Left ventricle myocardium inferior (tissue), 1 donor: ENCODE measurements around the gene SIX3. TPM values are rescaled to one million over a fixed set of nuclear protein-coding genes. Genes with fewer than 3 reads are reported as not detected.

Experiments used
- DNase-seq: peaks from one replicate; pipeline ENCODE4 v3.0.0-alpha.2; 2020
- H3K27ac ChIP-seq: fragments of 200-600 bp; replicated peaks from 2 replicates; pipeline ENCODE4 v1.8.0; 2021
- H3K27me3 ChIP-seq: fragments of 200-600 bp; 2 replicates; pipeline ENCODE4 v1.8.0; 2021; ENCODE audit warnings: low read depth
- H3K36me3 ChIP-seq: fragments of 200-600 bp; 2 replicates; pipeline ENCODE4 v1.8.0; 2021
- H3K4me1 ChIP-seq: fragments of 200-600 bp; 2 replicates; pipeline ENCODE4 v1.8.0; 2021
- H3K4me3 ChIP-seq: fragments of 200-600 bp; 2 replicates; pipeline ENCODE4 v1.8.0; 2021; ENCODE audit warnings: mild to moderate bottlenecking, moderate library complexity
- H3K9me3 ChIP-seq: fragments of 200-600 bp; replicated peaks from 2 replicates; pipeline ENCODE4 v1.8.0; 2021
- intact Hi-C: fragments of 100-400 bp; cut with micrococcal nuclease; formaldehyde crosslinking; loops from one replicate; pipeline ENCODE4 v1.11.0; 2022
- total RNA-seq: library from RNA; stranded (reverse); fragmentation: NEBNext Ultra II Directional; extraction: Animal tissue kit (Norgen Biotek cat#: 25700); gene quantifications from one replicate; pipeline ENCODE4 v1.2.1, GENCODE V29; 2021
- TF ChIP-seq, protein P1 (sequence below): fragments of 200-600 bp; IDR thresholded peaks from 2 replicates; pipeline ENCODE4 v1.8.0; 2021; ENCODE audit warnings: antibody characterized with exemption, mild to moderate bottlenecking, borderline replicate concordance
- donor health status: DM: no; HTN: yes; CAD: no; lungs with severe emphysema.

Gene SIX3
- total RNA-seq, 1 donor from 2014 or later, result not detected

DNA sequence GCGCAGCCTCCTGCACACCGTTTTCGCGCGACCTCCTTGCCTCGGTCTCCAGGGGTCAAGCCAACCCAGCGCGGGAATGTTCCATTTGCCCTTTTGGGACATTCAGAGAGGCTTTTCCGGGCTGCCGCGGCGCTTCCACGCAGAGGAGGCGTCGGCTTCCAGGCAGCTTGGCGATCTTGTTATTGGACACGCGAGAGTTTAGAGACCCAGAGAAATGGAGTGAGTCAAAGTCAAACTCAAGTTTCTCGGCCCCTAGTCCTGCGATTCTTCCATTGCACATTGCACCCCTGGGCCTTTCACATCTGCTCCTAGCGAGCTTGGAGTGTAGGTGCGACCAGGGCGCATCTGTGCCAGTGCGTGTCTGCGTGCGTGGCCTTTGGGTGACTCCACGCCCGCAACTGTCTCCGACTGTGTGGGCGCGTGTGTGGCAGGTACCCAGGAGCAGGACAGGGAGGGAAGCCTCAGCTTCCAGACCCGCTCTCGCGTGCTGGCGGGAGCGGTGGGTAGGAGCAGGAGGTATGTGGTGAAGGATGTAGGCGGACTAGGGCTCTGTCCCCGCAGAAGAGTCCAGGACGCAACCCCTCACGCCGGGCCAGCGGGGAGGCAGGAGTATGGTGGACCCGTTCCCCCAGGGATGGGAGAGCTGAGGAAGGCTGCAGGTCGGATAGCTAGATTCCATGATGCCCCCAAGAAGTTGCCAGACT, 13.5 kb downstream of the SIX3 start:
- intact Hi-C loops, result loop anchor here (10.0 kb wide), 2 partner anchors 480 to 560 kb away; no protein-coding TSS in a partner anchor
- no peaks in the 10 kb centered on the region for H3K9me3 ChIP-seq
- peak overlapping the region; percentile 58 for H3K4me3 ChIP-seq
- no peaks in the 10 kb centered on the region for H3K36me3 ChIP-seq
- H3K27me3 ChIP-seq, result peaks cover 99% of the 10 kb centered on the region
- H3K27ac ChIP-seq, result no peak overlapping the region
- DNase-seq, result no peak
- TF ChIP-seq, protein P1, sequence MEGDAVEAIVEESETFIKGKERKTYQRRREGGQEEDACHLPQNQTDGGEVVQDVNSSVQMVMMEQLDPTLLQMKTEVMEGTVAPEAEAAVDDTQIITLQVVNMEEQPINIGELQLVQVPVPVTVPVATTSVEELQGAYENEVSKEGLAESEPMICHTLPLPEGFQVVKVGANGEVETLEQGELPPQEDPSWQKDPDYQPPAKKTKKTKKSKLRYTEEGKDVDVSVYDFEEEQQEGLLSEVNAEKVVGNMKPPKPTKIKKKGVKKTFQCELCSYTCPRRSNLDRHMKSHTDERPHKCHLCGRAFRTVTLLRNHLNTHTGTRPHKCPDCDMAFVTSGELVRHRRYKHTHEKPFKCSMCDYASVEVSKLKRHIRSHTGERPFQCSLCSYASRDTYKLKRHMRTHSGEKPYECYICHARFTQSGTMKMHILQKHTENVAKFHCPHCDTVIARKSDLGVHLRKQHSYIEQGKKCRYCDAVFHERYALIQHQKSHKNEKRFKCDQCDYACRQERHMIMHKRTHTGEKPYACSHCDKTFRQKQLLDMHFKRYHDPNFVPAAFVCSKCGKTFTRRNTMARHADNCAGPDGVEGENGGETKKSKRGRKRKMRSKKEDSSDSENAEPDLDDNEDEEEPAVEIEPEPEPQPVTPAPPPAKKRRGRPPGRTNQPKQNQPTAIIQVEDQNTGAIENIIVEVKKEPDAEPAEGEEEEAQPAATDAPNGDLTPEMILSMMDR, result no peak
- H3K4me1 ChIP-seq, result peaks cover 37% of the 10 kb centered on the region

DNA sequence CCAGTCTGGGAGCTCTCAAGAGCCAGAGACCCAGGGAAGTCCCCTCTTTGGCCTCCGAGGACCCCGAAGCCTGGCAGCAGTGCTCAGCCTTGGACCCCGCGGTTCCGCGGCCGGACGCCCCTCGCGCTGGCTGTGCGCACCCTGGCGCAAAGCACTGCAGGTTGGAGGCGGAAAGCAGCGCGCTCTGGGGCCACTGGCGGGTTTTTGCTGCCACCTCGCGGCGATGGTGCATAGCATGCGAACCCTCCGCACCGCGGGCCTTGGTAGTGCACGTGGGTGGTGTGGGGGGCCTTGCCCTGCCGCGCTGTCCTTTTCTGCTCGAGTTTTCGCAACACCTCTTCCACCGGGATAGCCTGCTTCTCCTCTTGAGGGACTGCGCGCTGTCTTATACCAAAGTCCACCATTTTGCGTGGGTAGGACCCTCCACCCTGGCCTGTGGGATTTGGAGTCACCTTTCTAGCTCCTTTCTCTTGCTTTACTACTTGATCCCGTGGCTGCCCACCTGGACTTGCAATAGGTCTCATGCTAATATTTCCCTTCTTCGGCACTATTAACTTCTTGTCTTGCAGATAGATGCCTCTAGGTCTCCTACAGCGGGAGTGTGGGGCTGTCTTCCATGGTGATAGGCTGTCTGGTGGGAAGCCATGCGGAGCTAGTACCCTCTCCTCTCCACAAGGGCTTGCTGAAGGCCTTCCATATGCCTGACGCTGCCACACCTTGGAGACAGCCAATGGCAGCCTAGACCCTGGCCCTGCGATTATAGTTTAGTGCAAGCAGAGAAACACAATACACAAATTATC, 14.3 kb downstream of the SIX3 start:
- TF ChIP-seq, protein P1, result peak; percentile 91
- Histone ChIP-seq H3K4me3 (peak overlapping the region; percentile 58), H3K4me1 (peaks cover 37% of the 10 kb centered on the region), H3K9me3 (no peaks in the 10 kb centered on the region), H3K36me3 (no peaks in the 10 kb centered on the region), H3K27ac (no peak overlapping the region), H3K27me3 (peaks cover 100% of the 10 kb centered on the region)
- intact Hi-C loops, result loop anchor here (10.0 kb wide), 2 partner anchors 481 to 561 kb away; no protein-coding TSS in a partner anchor
- peak; percentile 67 for DNase-seq

DNA sequence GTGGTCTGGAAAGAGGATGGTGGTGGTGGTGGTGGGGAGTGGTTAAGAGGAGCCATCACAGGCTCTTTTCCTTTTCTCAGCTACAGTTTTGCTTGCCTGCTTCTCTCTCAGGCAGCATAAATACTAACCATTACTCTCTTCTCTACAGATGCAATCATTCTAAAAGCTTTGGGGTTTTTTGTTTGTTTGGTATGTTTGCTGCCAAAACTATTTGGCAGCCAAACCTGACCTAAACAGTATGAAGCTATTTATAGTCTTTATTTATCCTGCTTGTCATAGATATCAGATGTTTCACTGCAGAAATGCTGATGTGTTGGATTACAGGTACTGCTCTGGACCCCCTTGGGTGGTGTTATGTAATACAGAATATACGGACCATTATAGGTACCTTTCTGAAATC, 15.3 kb downstream of the SIX3 start:
- H3K36me3 ChIP-seq, result no peaks in the 10 kb centered on the region
- peaks cover 34% of the 10 kb centered on the region for H3K4me1 ChIP-seq
- no peaks in the 10 kb centered on the region for H3K9me3 ChIP-seq
- intact Hi-C loops, result loop anchor here (10.0 kb wide), 2 partner anchors 482 to 562 kb away; no protein-coding TSS in a partner anchor
- H3K4me3 ChIP-seq, result no peak overlapping the region
- H3K27me3 ChIP-seq, result peaks cover 100% of the 10 kb centered on the region
- no peak overlapping the region for H3K27ac ChIP-seq
- TF ChIP-seq, protein P1, result no peak
- no peak for DNase-seq

DNA sequence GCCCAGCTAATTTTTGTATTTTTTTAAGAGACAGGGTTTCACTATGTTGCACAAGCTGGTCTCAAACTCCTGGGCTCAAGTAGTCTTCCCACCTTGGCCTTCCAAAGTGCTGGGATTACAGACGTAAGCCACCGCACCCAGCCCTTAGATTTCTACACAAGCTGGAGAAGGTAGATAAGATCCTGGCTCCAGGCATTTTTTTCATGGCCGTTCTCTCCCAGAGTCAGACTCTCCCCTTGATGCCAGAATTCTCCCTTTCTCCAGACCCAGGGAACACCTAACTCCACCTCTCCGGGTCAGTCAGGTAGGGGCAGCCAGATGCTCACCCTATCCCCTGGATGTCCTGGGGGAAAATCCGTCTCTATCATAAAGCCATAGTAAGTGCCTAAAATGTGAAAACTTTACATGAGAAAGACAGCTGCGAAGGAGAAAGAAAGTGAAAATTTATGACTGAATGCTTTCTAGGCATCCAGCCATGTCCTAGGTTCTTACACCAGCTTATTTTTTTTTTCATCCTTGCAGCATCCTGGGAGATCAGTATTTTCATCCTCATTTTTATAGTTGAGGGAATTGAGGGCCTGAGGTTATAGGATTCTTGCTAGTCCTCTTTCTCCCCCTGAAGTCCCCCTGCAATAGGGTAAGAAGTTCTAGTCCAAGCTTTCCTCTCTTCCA, 16.3 kb downstream of the SIX3 start:
- Histone ChIP-seq H3K27me3 (peaks cover 100% of the 10 kb centered on the region), H3K36me3 (no peaks in the 10 kb centered on the region), H3K27ac (no peak overlapping the region), H3K4me3 (no peak overlapping the region), H3K4me1 (peaks cover 25% of the 10 kb centered on the region), H3K9me3 (no peaks in the 10 kb centered on the region)
- no peak for DNase-seq
- TF ChIP-seq, protein P1, result no peak
- intact Hi-C loops, result loop anchor here (10.0 kb wide), 2 partner anchors 483 to 563 kb away; no protein-coding TSS in a partner anchor

DNA sequence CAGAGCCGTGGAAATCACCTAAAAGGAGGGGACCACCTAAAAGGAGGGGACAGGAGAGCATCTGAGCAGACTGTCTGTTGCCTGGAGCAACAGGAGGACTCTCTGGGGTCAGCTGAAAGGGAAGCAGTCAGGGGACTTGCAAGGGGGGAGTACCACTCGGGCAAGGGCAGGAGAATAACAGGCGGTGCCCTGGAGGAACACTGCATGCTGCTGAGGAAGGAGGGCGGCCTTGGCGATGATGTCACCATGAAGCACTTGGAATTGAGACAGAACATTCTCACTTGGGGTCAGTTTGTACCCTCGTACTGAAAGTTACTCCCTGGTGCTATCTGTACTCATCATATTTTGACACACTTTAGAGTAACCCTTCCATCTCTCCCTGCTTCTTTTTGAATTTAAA, 18.4 kb downstream of the SIX3 start:
- intact Hi-C loops, result loop anchor here (10.0 kb wide), 2 partner anchors 485 to 565 kb away; no protein-coding TSS in a partner anchor
- H3K9me3 ChIP-seq, result no peaks in the 10 kb centered on the region
- DNase-seq, result no peak
- TF ChIP-seq, protein P1, result no peak
- H3K36me3 ChIP-seq, result no peaks in the 10 kb centered on the region
- peaks cover 100% of the 10 kb centered on the region for H3K27me3 ChIP-seq
- no peak overlapping the region for H3K4me3 ChIP-seq
- H3K27ac ChIP-seq, result no peak overlapping the region
- H3K4me1 ChIP-seq, result peaks cover 11% of the 10 kb centered on the region
